GM12878 (cell line): ENCODE data around the gene AGPAT4.

Source experiments
- KDM1A ChIP-seq: fragments of 200-600 bp; sonication (generic); IDR thresholded peaks from 2 replicates; pipeline ENCODE4 v1.6.1; 2016; ENCODE audit warnings: borderline replicate concordance
- MYB ChIP-seq: fragments of 150-350 bp; IDR thresholded peaks from 2 replicates; pipeline ENCODE4 v1.6.1; 2014; ENCODE audit warnings: mild to moderate bottlenecking, low read depth, low read length, borderline replicate concordance
- SRF ChIP-seq, 2 experiments: IDR thresholded peaks; 2 replicates each; pipeline ENCODE4 v1.6.1; 2011; ENCODE audit warnings: low read depth in 2 of 2, low read length in 2 of 2, mild to moderate bottlenecking in 1 of 2, moderate library complexity in 1 of 2

DNA sequence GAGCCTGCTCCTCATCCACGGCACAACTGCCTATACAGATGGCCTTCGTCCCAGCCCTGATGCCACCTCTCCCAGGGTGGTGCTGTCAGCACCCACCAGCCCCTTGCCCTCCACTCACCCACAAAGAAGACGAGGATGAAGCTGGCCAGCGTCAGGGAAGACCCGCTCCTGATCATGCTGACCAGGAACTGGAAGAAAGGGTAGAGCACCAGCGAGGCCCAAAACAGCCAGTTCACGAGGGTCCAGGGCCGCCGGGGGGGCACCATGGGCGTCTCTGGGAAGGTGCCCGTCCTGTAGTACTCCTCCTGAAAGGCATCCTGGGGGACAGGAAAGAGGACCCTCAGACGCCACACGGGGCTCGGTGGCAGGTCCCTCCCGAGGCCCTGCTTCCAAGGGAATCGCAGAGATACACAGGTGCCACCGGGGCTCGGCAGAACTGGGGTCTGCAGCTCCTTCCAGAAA is 134.5 kb downstream of the AGPAT4 start:
- TF ChIP-seq MYB (no peak), KDM1A (no peak), SRF (IDR thresholded peaks at IDR 0.05; ENCODE audit: low read depth in 2 of 2, low read length in 2 of 2) (no peak)
